Spleen (tissue), 11 donors: ENCODE data around the gene MST1R. TPM values are rescaled to one million over a fixed set of nuclear protein-coding genes. Genes with fewer than 3 reads are reported as not detected.
"Not testable (repeated sequence)": the region's sequence is repeated elsewhere in the genome, so short reads cannot be mapped to it uniquely, and the experiment has no call there.

Experiments
- DNase-seq: peaks from one replicate; pipeline ENCODE4 v3.0.0-alpha.2; 2020
- H3K27ac ChIP-seq, 8 donors: fragments of 200-600 bp; sonication (generic) in 7 of 8; 1 replicate in 4 of 8; 2 replicates in 4 of 8; pipeline versions ENCODE4 v1.5.0 to v1.8.0; 2016 to 2021; ENCODE audit warnings: inconsistent platforms in 4 of 8, mild to moderate bottlenecking in 4 of 8, moderate library complexity in 1 of 8
- H3K27me3 ChIP-seq, 7 donors: fragments of 200-600 bp; sonication (generic) in 6 of 7; replicated peaks in 1 of 7; 1 replicate in 4 of 7; 2 replicates in 3 of 7; pipeline versions ENCODE4 v1.5.0 to v1.8.0; 2016 to 2021; ENCODE audit warnings: inconsistent platforms in 3 of 7, mild to moderate bottlenecking in 1 of 7
- H3K36me3 ChIP-seq, 6 donors: fragments of 200-600 bp; sonication (generic) in 5 of 6; 1 replicate in 4 of 6; 2 replicates in 2 of 6; pipeline versions ENCODE4 v1.5.0 to v1.8.0; 2016 to 2021; ENCODE audit warnings: inconsistent platforms in 2 of 6
- H3K4me1 ChIP-seq, 6 donors: fragments of 200-600 bp; sonication (generic) in 5 of 6; 1 replicate in 3 of 6; 2 replicates in 3 of 6; pipeline versions ENCODE4 v1.5.0 to v1.8.0; 2016 to 2021; ENCODE audit warnings: inconsistent platforms in 3 of 6
- H3K4me3 ChIP-seq, 8 donors: fragments of 200-600 bp; sonication (generic) in 7 of 8; 1 replicate in 4 of 8; 2 replicates in 4 of 8; pipeline versions ENCODE4 v1.5.0 to v1.8.0; 2016 to 2021; ENCODE audit warnings: inconsistent platforms in 4 of 8, mild to moderate bottlenecking in 4 of 8, moderate library complexity in 2 of 8
- H3K9me3 ChIP-seq, 8 donors: fragments of 200-600 bp; sonication (generic) in 7 of 8; 1 replicate in 4 of 8; 2 replicates in 4 of 8; pipeline versions ENCODE4 v1.5.0 to v1.8.0; 2016 to 2021; ENCODE audit warnings: inconsistent platforms in 4 of 8
- CTCF ChIP-seq, 11 experiments: fragments of 200-600 bp in 7 of 11; fragments of 450-650 bp in 4 of 11; sonication (generic) in 4 of 11; IDR thresholded peaks in 8 of 11; conservative IDR thresholded peaks in 3 of 11; 1 replicate in 7 of 11; 2 replicates in 4 of 11; pipeline versions ENCODE4 v1.4.0 to v1.8.0; 2016 to 2021; ENCODE audit warnings: antibody characterized with exemption in 11 of 11, inconsistent platforms in 4 of 11, mild to moderate bottlenecking in 1 of 11
- POLR2A ChIP-seq, 3 donors: fragments of 450-650 bp; IDR thresholded peaks; one replicate each; pipeline ENCODE4 v1.5.1; 2017; ENCODE audit warnings: antibody characterized with exemption in 3 of 3, mild to moderate bottlenecking in 1 of 3
- POLR2AphosphoS5 ChIP-seq, 3 donors: sonication (generic); formaldehyde crosslinking; IDR thresholded peaks; one replicate each; pipeline ENCODE4 v1.5.1; 2017; ENCODE audit warnings: antibody characterized with exemption in 3 of 3
- WGBS, 5 donors: extraction: QIAGEN DNeasy Blood & Tissue Kit in 3 of 5; methylation state at CpG; one replicate each; pipeline versions ENCODE4 v1.1.5 to v1.1.7; 2013 to 2018; 5-methylcytosine and 5-hydroxymethylcytosine counted together
- intact Hi-C: fragments of 100-400 bp; cut with DNase I; formaldehyde crosslinking; loops from one replicate; pipeline ENCODE4 v1.15.0; 2023; ENCODE audit warnings: low total_unique reads
- polyA plus RNA-seq, 3 donors: library from polyadenylated mRNA; stranded (reverse); fragments of 200-250 nt; gene quantifications; one replicate each; pipeline ENCODE4 v1.2.1, GENCODE V29; 2013
- total RNA-seq, 7 donors: library from RNA; depleted of rRNA in 3 of 7; stranded (reverse); fragments of >200 nt in 3 of 7; fragmentation: NEBNext Ultra II Directional in 4 of 7; extraction: Animal tissue kit (Norgen Biotek cat#: 25700) in 4 of 7; gene quantifications; one replicate each; pipeline versions ENCODE4 v1.1.0 to v1.2.1, GENCODE V29; 2016 to 2021
- donor health status: healthy with polysubstance abuse.
- donor health status: DM: no; HTN: no; CAD: no; lungs with moderate emphysema.
- donor health status: DM: no; HTN: no; CAD: no.
- donor health status: Bipolar disorder and iron deficiency.
- donor health status: healthy.
- donor health status: DM: no; HTN: no; CAD: no.
- donor health status: DM: yes; HTN: yes; CAD: no.

Gene MST1R
- total and polyA plus RNA-seq, 10 donors: 1.1 to 7.7 (median 3.0) TPM

- H3K4me1 ChIP-seq: peaks cover 9 to 32% (median 27%) of the 10 kb centered on the region in 6 donors
- H3K36me3 ChIP-seq: peaks cover 0 to 50% (median 31%) of the 10 kb centered on the region in 6 donors
- no peaks in the 10 kb centered on the region for H3K9me3 ChIP-seq
- no peak for TF ChIP-seq POLR2AphosphoS5 (IDR thresholded peaks at IDR 0.05)
- TF ChIP-seq CTCF (IDR thresholded peaks at IDR 0.05 in 8 of 11, conservative IDR thresholded peaks at IDR 0.05 in 3 of 11): no peak
- TF ChIP-seq POLR2A (IDR thresholded peaks at IDR 0.05): no peak
- no peak overlapping the region for H3K4me3 ChIP-seq
- intact Hi-C loops: no loop called here
- DNase-seq: no peak
- H3K27me3 ChIP-seq: no peaks in the 10 kb centered on the region
- WGBS, 5 donors: 93 to 96% (median 93%) methylated on average over 14 of the region's 14 CpGs
- no peak overlapping the region for H3K27ac ChIP-seq
These were observed 4.9 kb upstream of the MST1R start for GRCh38 chr3:49908373-49909199.

- no peak for TF ChIP-seq POLR2A (IDR thresholded peaks at IDR 0.05)
- TF ChIP-seq CTCF (IDR thresholded peaks at IDR 0.05 in 8 of 11, conservative IDR thresholded peaks at IDR 0.05 in 3 of 11): peak in 9 of 11 experiments; percentile 32 to 70 (median 49)
- peak in 1 of 3 donors; percentile 14 for TF ChIP-seq POLR2AphosphoS5 (IDR thresholded peaks at IDR 0.05)
- Histone ChIP-seq H3K4me3 (peak overlapping the region in 4 of 8 donors; percentile 10 to 53 (median 10)), H3K9me3 (no peaks in the 10 kb centered on the region), H3K4me1 (peaks cover 9 to 44% (median 32%) of the 10 kb centered on the region in 6 donors), H3K27ac (peak overlapping the region in 5 of 8 donors; percentile 7 to 48 (median 28)), H3K27me3 (no peaks in the 10 kb centered on the region), H3K36me3 (peaks cover 0 to 31% (median 21%) of the 10 kb centered on the region in 6 donors)
- DNase-seq: peak; percentile 82
- WGBS, 5 donors: 18 to 29% (median 22%) methylated on average over 15 of the region's 15 CpGs
- intact Hi-C loops: no loop called here
These were observed 2.5 kb upstream of the MST1R start for GRCh38 chr3:49906073-49906743.

GRCh38 chr3:49904448-49904847 lies 775 bp upstream of the MST1R start:
- H3K27ac ChIP-seq: peak overlapping the region in 4 of 8 donors; percentile 10 to 74 (median 68)
- H3K36me3 ChIP-seq: peaks cover 0 to 14% (median 4%) of the 10 kb centered on the region in 6 donors
- H3K27me3 ChIP-seq, H3K9me3 ChIP-seq, intact Hi-C loops, DNase-seq: not testable (repeated sequence)
- peak overlapping the region in 2 of 8 donors; percentile 37 to 69 for H3K4me3 ChIP-seq
- 91 to 97% (median 94%) methylated on average over 12 to 13 of the region's 13 CpGs for WGBS, 5 donors
- peaks cover 9 to 44% (median 32%) of the 10 kb centered on the region in 6 donors for H3K4me1 ChIP-seq

GRCh38 chr3:49902511-49903345 lies 945 bp downstream of the MST1R start:
- no peaks in the 10 kb centered on the region for H3K9me3 ChIP-seq
- TF ChIP-seq CTCF (IDR thresholded peaks at IDR 0.05 in 8 of 11, conservative IDR thresholded peaks at IDR 0.05 in 3 of 11) (no peak), POLR2A (IDR thresholded peaks at IDR 0.05) (no peak), POLR2AphosphoS5 (IDR thresholded peaks at IDR 0.05) (no peak)
- peak overlapping the region in 1 of 8 donors; percentile 62 for H3K27ac ChIP-seq
- DNase-seq: no peak
- H3K36me3 ChIP-seq: no peaks in the 10 kb centered on the region
- H3K4me1 ChIP-seq: peaks cover 9 to 44% (median 32%) of the 10 kb centered on the region in 6 donors
- WGBS, 5 donors: 90 to 96% (median 95%) methylated on average over 31 to 44 of the region's 44 CpGs
- H3K27me3 ChIP-seq: no peaks in the 10 kb centered on the region
- H3K4me3 ChIP-seq: peak overlapping the region in 2 of 8 donors; percentile 38 to 69
- intact Hi-C loops: no loop called here
